ENCODE measurements around the gene KPNA3. TPM values are rescaled to one million over a fixed set of nuclear protein-coding genes. Genes with fewer than 3 reads are reported as not detected.

The KPNA3 gene
- total and polyA plus RNA-seq, 2 experiments from 2014 or later = 30.5 to 55.7 TPM

DNA sequence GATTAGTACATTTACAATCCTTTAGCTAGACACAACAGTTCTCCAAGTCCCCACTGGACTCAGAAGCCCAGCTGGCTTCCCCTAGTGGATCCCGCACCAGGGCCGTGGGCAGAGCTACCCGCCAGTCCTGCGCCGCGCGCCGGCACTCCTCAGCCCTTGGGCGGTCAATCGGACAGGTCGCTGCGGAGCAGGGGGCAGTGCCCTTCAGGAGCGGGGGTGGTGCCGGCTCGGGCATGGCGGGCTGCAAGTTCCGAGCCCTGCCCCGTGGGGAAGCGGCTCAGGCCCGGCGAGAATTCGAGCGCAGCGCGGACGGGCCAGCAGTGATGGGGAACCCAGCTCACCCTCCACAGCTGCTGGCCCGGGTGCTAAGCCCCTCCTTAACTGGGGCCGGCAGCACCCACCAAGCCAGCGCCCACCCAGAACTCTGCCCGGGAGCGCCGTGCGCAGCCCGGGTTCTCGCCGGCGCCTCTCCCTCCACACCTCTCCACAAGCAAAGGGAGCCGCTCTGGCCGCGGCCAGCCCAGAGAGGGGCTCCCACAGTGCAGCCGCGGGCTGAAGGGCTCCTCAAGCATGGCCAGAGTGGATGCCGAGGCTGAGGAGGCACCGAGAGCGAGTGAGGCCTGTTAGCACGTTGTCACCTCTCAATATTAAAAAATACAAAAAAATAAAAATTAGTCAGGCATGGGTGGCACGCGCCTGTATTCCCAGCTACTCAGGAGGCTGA, 114.1 kb downstream of the KPNA3 start:
- no peak overlapping the region for H3K27ac ChIP-seq (ENCODE audit: low read depth)
- no peaks in the 10 kb centered on the region for H3K9me2 ChIP-seq (ENCODE audit: insufficient read depth)
- no peaks in the 10 kb centered on the region for H3F3A ChIP-seq (replicated peaks; ENCODE audit: low read depth)
- H4K20me1 ChIP-seq (replicated peaks; ENCODE audit: insufficient read depth) = peaks cover 28% of the 10 kb centered on the region
- peaks cover 18% of the 10 kb centered on the region for H3K36me3 ChIP-seq (ENCODE audit: insufficient read depth)
- H3K27ac Mint-ChIP-seq = no peak overlapping the region
- H3K27me3 ChIP-seq (ENCODE audit: insufficient read depth) = no peaks in the 10 kb centered on the region
- H3K4me2 ChIP-seq = no peak overlapping the region
- TF ChIP-seq EZH2 (IDR thresholded peaks at IDR 0.05; ENCODE audit: low read depth, unreplicated experiment) (no peak), NANOG (IDR thresholded peaks at IDR 0.05; ENCODE audit: borderline replicate concordance) (no peak), JUNB (IDR thresholded peaks at IDR 0.05; ENCODE audit: unreplicated experiment) (no peak), STAT1 (IDR thresholded peaks at IDR 0.05; ENCODE audit: unreplicated experiment) (no peak), CREB1 (CRISPR knock-in tag; IDR thresholded peaks at IDR 0.05; ENCODE audit: low read depth) (no peak)
- TF ChIP-seq, protein P1, sequence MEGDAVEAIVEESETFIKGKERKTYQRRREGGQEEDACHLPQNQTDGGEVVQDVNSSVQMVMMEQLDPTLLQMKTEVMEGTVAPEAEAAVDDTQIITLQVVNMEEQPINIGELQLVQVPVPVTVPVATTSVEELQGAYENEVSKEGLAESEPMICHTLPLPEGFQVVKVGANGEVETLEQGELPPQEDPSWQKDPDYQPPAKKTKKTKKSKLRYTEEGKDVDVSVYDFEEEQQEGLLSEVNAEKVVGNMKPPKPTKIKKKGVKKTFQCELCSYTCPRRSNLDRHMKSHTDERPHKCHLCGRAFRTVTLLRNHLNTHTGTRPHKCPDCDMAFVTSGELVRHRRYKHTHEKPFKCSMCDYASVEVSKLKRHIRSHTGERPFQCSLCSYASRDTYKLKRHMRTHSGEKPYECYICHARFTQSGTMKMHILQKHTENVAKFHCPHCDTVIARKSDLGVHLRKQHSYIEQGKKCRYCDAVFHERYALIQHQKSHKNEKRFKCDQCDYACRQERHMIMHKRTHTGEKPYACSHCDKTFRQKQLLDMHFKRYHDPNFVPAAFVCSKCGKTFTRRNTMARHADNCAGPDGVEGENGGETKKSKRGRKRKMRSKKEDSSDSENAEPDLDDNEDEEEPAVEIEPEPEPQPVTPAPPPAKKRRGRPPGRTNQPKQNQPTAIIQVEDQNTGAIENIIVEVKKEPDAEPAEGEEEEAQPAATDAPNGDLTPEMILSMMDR (conservative IDR thresholded peaks at IDR 0.05; ENCODE audit: low read depth in 2 of 2) = no peak
- DNase-seq (ENCODE audit: low spot score) = no peak
- peaks cover 28% of the 10 kb centered on the region for H3K9me3 Mint-ChIP-seq
- H3K4me1 ChIP-seq (ENCODE audit: insufficient read depth) = no peaks in the 10 kb centered on the region
- H2AFZ ChIP-seq = no peak overlapping the region
- no peak for ATAC-seq
- peaks cover 79% of the 10 kb centered on the region for H3K36me3 Mint-ChIP-seq (ENCODE audit: low read depth)
- H3K4me3 Mint-ChIP-seq = no peak overlapping the region
- peaks cover 95% of the 10 kb centered on the region for H3K79me2 ChIP-seq (replicated peaks; ENCODE audit: insufficient read depth)
- no peaks in the 10 kb centered on the region for H3K4me1 Mint-ChIP-seq
- H3K4me3 ChIP-seq = no peak overlapping the region
- peaks cover 3% of the 10 kb centered on the region for H3K27me3 Mint-ChIP-seq (ENCODE audit: insufficient read depth, low read depth, poor library complexity)

DNA sequence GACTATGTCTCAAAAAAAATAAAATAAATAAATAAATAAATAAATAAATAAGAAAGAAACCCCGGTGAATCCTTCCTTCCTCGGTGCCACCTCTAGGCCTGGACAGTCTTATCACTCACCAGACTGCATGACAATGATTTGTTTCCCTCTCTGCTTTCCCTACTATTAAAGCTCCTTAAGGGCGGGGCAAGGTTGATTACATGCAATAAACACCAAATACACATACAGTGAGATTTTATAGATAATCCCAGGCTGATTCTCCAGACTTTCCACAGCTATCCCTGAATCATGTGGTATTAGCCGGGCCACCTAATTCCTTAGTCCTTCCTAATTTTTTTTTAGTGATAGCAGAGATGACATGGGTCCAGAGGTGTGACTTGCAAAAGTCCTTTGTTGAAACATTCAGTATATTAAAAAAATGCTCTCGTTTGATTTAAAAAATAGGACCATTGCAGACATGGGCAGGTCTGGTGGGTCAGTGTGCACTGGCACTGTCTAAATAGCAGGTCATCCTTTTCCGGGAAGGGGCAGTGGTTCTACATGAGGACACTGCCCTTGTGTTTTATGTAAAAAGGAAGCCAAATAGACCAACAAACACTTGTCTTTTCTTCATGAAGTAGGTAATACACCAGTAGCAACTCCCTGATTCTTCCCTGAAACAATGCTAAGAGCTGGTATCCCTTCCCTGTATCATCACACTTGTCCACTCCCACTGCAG, 115.7 kb downstream of the KPNA3 start:
- Histone ChIP-seq H2AFZ (no peak overlapping the region), H3K4me2 (no peak overlapping the region), H3K27me3 (ENCODE audit: insufficient read depth) (no peaks in the 10 kb centered on the region), H3K9me2 (ENCODE audit: insufficient read depth) (no peaks in the 10 kb centered on the region), H4K20me1 (replicated peaks; ENCODE audit: insufficient read depth) (peaks cover 18% of the 10 kb centered on the region), H3K36me3 (ENCODE audit: insufficient read depth) (peaks cover 18% of the 10 kb centered on the region), H3K4me1 (ENCODE audit: insufficient read depth) (peaks cover 11% of the 10 kb centered on the region; the same call in 1 of the 2 replicates), H3K27ac (ENCODE audit: low read depth) (no peak overlapping the region), H3F3A (replicated peaks; ENCODE audit: low read depth) (no peaks in the 10 kb centered on the region), H3K4me3 (no peak overlapping the region), H3K79me2 (replicated peaks; ENCODE audit: insufficient read depth) (peaks cover 96% of the 10 kb centered on the region)
- no peak for ATAC-seq
- Mint-ChIP-seq H3K4me1 (peaks cover 13% of the 10 kb centered on the region), H3K9me3 (peaks cover 28% of the 10 kb centered on the region), H3K4me3 (no peak overlapping the region), H3K27me3 (ENCODE audit: insufficient read depth, low read depth, poor library complexity) (peaks cover 4% of the 10 kb centered on the region), H3K27ac (no peak overlapping the region), H3K36me3 (ENCODE audit: low read depth) (peaks cover 78% of the 10 kb centered on the region)
- TF ChIP-seq ZNF331 (CRISPR knock-in tag; IDR thresholded peaks at IDR 0.05; ENCODE audit: low read depth) = no peak
- no peak for DNase-seq (ENCODE audit: low spot score)

Data from GM23338 (cell line).